GM19238 (cell line): Measurements from ENCODE around the gene BRAT1.
"Not testable (repeated sequence)": the region's sequence is repeated elsewhere in the genome, so short reads cannot be mapped to it uniquely, and the experiment has no call there.

Source experiments
- DNase-seq: peaks from one replicate; pipeline ENCODE4 v3.0.0; 2011; ENCODE audit warnings: low spot score; ENCODE audit not compliant: insufficient read length

Gene BRAT1

DNA sequence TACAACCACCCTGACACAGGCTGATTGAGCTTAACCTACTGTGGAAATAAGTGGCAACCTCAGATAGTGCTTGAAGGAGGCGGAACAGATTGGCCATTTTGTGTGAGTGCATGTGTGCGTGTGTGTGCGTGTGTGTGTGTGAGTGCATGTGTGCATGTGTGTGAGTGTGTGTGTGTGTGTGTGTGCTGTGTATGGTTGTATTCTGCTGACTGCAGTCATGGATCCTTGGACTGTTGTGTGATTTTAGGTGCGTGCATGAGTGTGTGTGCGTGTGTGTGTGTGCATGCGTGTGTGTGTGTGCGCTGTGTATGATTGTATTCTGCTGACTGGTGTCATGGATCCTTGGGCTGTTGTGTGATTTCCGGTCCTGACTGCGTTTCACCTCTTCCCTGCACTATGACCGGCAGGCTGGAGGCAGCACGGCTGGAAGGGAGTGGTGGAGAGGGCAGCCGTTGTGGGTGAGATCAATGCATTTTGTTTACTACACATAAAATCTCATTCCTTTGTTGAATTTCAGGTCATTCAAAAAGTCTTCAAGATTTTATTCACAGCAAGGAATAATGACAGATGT lies 9.7 kb upstream of the BRAT1 start:
- no peak for DNase-seq

GRCh38 chr7:2563955-2564354 lies 8.6 kb upstream of the BRAT1 start:
- not testable (repeated sequence) for DNase-seq

DNA sequence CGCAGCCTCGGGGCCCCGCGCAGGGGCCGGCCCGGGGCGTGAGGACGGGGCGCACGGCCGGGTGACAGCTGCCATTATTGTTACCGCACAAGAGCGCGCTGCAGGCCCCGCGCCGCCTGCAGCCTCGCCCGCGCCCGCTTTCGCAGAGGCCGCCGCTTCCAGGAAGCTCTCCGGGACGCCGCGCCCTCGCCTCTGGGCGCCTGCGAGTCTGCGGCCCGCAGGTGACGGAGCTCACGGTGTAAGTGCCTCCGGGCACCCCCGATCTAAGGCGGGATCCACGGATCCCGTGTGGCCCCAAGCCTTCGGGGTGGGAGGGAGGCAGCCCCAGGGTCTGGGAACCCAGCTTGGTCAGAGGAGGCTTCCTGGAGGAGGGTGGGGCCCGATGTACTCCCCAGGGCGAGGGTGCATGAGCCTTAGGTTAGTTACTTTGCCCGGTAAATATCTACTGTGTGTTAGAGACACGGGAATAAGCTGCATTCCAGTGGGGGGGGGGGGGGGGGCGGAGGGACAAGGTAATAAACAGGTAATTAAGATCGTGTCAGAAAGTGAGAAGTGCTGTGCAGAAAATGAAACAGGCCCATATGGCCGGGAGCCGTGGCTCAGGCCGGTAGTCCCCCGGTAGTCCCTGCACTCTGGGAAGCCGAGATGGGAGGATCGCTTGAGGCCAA lies 4.1 kb upstream of the BRAT1 start:
- no peak for DNase-seq

DNA sequence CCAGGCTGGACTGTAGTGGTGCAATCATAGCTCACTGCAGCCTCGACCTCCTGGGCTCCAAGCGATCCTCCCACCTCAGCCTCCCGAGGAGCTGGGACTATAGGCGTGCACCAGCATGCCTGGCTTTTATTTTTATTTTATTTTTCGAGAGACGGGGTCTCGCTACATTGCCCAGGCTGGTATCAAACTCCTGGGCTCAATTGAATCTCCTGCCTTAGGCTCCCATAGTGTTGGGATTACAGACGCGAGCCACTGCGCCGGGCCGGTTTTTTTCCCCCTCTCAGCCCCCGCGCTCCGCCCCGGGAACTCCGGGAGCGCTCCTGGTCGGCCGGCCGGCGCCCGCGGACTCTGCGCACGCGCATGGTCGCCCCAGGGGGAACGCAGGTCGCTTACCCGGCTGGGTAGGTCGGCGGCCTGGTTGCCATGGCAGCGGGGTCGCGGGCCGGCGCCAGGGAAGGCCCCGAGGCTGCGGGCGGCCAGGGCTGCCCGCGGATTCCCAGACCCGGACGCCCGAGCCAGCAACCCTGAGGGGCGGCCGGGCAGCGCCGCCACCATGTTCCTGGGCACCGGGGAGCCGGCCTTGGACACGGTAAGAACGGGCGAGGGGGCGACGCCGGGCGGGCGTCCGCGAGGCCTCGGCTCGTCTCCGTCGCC lies 3.4 kb upstream of the BRAT1 start, which contains the start of gene IQCE:
Gene IQCE (plus strand): TSS at position 351 of the 654 bp plus-strand sequence. CDS start 203 bp downstream, at position 554.
- peak; percentile 89 for DNase-seq

- DNase-seq: peak; percentile 40
Measured at GRCh38 chr7:2554661-2555111, 638 bp downstream of the BRAT1 start.

DNA sequence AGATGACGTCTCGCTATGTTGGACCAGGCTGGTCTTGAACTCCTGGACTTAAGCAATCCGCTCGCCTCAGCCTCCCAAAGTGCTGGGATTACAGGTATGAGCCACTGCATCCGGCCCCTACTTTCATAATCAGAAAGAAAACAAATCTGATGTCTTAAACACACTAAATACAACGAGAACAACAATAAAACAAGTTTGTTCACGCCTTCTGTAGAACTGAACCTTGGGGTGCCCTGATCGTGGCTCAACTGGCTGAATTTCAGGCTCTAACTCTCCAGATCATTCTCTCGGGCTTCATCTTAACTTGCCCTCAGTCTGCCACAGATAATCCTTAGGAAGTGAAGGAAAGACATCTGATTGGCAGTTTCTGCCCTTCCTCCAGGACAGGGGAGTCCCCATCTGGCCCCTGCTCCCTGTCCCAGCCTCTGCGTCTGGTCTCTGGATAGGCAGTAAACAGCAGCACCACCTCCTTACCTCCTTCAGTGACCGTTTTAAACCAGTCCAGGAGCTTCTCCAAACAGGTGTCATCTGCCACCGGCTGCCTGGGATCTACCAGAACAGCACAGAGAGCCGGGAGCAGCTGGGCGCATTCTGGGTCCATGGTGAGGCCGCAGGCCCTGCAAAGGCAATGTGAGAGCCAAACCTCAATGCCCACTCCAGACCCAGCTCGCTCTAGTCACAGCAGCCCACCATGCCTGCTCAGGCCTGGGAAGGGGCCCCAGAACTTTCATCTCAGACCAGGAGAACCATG lies 1.3 kb downstream of the BRAT1 start:
- no peak for DNase-seq

- no peak for DNase-seq
Measured at GRCh38 chr7:2553108-2553507, 2.2 kb downstream of the BRAT1 start.

DNA sequence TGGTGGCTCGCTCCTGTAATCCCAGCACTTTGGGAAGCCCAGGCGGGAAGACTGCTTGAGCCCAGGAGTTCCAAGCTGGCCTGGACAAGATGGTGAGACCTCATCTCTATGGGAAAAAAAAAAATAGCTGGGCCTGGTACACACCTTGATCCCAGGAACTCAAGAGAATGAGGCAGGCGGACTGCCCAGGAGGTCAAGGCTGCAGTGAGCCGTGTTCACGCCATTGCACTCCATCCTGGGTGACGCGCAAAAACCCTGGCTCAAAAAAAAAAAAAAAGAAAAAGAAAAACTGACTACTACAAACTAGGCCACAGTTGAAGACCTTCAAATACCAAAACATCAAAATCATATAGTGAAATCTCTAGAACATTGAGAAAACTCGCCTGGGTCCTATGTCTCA lies 3.9 kb downstream of the BRAT1 start:
- no peak for DNase-seq

- DNase-seq: no peak
Measured at GRCh38 chr7:2546776-2547586, 8.3 kb downstream of the BRAT1 start.

- DNase-seq: peak; percentile 2
Measured at GRCh38 chr7:2545746-2546425, 9.4 kb downstream of the BRAT1 start.

DNA sequence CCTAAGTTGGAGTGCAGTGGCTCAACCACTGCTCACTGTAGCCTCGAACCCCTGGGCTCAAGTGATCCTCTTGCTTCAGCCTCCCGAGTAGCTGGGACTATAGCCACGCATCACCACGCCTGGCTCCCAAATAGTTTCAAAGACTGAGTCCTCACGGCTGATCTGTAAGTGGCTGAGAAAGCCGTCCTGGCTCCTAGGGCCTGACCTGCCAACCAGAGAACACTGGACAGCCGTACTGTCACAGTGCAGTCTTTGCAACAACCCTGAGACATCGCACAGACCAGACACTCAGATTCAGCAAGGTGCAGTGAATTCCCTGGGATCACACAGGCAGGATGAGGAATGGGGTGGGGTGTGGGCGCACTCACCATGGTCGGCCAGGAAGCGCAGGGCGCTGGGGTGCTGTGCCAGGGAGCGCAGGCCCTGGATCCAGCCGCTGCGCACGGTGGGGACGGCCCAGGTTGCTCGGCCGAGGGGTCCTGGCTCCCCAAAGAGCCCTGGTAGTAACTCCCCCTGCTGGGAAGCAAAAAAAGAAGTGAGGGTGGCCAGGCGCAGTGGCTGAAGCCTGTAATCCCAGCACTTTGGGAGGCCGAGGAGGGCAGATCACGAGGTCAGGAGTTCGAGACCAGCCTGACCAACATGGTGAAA lies 10.7 kb downstream of the BRAT1 start:
- DNase-seq: no peak

DNA sequence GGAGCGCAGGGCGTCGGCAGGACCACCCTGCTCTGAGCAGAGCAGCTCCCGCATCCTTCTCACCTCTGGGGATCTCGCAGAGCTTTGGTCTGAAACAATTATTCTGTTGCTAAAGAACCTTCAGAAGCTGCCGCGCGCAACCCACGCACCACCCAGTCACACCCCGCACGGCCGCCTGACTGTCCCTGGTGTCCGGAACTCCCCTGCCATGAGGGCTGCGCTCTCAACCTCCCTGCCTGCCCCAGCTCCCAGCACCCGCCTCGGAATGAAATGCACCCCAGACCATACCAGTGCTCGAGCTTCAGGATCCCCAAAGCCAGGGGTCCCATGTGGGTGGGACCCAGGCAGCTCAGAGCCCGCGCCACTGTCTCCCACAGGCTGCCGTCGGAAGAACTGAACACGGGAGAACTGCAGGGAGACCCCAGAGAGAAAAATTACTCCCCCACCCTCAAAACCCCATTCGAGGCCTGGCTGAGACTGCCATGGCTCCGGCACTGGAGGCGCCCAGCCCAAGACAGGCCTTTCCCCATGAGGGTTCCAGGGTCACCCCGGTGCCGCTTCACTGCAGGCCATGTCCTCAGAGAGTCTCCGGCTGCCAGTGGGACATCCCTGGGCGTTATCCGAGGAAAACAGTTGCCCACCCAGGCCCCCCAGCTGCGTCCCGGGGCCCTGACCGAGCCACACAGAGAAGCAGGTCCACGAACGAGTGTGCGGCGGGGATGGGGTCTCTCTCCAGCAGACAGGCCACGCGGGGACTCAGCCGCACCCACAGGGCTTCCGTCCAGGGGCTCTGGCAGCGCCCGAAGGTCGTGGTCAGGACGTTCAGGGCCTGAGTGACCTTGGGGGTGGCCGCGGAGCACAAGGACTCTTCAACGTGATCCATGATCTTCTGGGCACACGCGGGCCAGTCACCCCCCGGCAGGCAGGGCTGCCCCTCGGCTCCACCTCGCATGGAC lies 12.1 kb downstream of the BRAT1 start:
- no peak for DNase-seq

DNA sequence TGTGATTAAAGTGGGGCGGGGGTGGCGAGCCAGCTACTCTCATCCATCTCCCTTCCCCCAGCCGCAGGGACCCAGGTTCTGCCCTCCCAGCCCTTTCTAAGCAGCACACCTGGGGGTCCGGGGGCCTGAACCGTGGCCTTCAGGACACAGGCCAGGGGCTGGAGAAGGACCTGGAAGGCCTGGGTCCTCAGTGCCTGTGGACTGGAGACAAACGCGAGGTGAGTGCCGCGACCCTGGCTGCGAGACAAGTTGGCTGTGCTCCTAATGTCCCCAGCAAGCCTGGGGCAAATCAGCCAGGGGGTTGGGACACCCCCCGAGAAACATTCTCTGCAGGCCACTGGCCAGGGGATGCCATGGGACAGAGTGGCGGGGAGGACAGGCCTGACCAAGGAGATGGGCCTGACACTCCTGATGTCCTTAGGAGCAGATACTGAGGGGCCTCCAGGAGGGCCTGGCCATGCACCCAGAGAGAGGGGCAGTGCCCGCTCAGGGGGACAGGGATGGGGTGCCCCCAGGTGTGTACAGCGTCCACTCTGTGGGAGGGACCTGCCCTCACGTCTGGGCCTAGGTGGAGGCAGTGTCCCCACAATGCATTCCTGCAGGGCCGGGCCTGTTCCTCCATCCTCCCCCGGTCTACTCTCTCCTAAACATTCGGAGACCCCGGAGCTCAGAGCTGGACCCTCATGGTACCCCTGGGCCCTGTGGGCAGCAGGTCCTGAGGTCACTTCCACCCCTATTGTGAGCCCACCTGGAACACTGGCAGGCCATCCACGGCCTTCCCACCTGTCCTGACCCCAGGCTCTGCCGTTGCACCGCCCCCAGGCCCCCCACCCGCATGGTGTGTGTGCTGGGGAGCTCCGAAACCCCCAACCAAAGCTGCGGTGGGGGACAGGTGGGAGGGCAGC lies 13.1 kb downstream of the BRAT1 start:
- no peak for DNase-seq

GRCh38 chr7:2541291-2542010 lies 13.9 kb downstream of the BRAT1 start:
- no peak for DNase-seq

GRCh38 chr7:2540641-2541051 lies 14.7 kb downstream of the BRAT1 start:
- no peak for DNase-seq

GRCh38 chr7:2540133-2540532 lies 15.2 kb downstream of the BRAT1 start:
- no peak for DNase-seq
